Measurements from ENCODE around the gene MPRIP.

DNA sequence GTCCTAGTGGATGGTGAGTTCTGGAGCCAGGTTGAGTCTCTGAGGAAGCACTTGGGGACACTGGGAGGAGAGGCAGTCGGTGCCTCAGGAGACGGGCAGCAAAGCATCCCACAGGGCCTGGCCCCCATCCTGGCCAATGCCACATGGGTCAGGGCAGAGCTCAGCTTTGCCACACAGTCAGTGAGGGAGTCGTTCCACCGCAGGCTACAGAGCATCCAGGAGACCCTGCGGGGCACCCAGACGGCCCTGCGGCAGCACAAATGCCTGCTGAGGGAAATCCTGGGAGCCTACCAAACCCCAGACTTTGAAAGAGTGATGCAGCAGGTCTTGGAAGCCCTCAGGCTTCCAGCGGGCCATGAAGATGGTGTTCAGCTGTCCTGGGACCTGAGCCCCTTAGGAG, 124.2 kb downstream of the MPRIP start:
- TF ChIP-seq SIN3A (IDR thresholded peaks at IDR 0.05; ENCODE audit: borderline replicate concordance, insufficient read depth, low read length): no peak
- no peak for TF ChIP-seq POLR2AphosphoS5 (IDR thresholded peaks at IDR 0.05; ENCODE audit: low read depth, low read length)
- TF ChIP-seq TAF1 (IDR thresholded peaks at IDR 0.05; ENCODE audit: borderline replicate concordance, insufficient read depth, low read length): no peak
- no peak for TF ChIP-seq REST (IDR thresholded peaks at IDR 0.05; ENCODE audit: insufficient read depth in 1 of 2, low read depth in 2 of 2, low read length in 2 of 2)
- TF ChIP-seq FOXP2 (optimal IDR thresholded peaks at IDR 0.05; ENCODE audit: borderline replicate concordance, extremely low read depth, extremely low read length, insufficient read depth): no peak
